RWPE2 (cell line): ENCODE measurements around the gene KDM6A.

Experiments
- ATAC-seq: fragments of 200-7000 bp; cut with Tn5 transposase; 3 replicates; pipeline ENCODE4 v1.9.1; 2021; ENCODE audit warnings: low read depth
- DNase-seq: peaks from one replicate; pipeline ENCODE4 v3.0.0-alpha.2; 2020; ENCODE audit warnings: low spot score
- H3K27ac ChIP-seq: fragments of 450-650 bp; 2 replicates; pipeline ENCODE4 v1.5.1; 2017; ENCODE audit warnings: mild to moderate bottlenecking; ENCODE audit not compliant: poor library complexity, severe bottlenecking
- H3K27me3 ChIP-seq: fragments of 250-450 bp; sonication (Bioruptor Pico); 2 replicates; pipeline ENCODE4 v1.5.1; 2021; ENCODE audit warnings: mild to moderate bottlenecking, moderate library complexity; ENCODE audit not compliant: insufficient read depth, poor library complexity, severe bottlenecking
- H3K36me3 ChIP-seq: fragments of 250-450 bp; sonication (Bioruptor Pico); 2 replicates; pipeline ENCODE4 v1.5.1; 2020; ENCODE audit warnings: low read depth, mild to moderate bottlenecking, moderate library complexity
- H3K4me1 ChIP-seq: fragments of 250-450 bp; sonication (Bioruptor Pico); 2 replicates; pipeline ENCODE4 v1.5.1; 2021; ENCODE audit warnings: mild to moderate bottlenecking, moderate library complexity; ENCODE audit not compliant: insufficient read depth, poor library complexity, severe bottlenecking
- H3K4me3 ChIP-seq: fragments of 250-450 bp; sonication (Bioruptor Pico); 2 replicates; pipeline ENCODE4 v1.5.1; 2021; ENCODE audit warnings: mild to moderate bottlenecking, moderate library complexity; ENCODE audit not compliant: severe bottlenecking
- H3K9me3 ChIP-seq: fragments of 250-450 bp; sonication (Bioruptor Pico); 2 replicates; pipeline ENCODE4 v1.5.1; 2021; ENCODE audit warnings: mild to moderate bottlenecking, moderate library complexity; ENCODE audit not compliant: severe bottlenecking
- TF ChIP-seq, protein P1 (sequence below): fragments of 450-650 bp; IDR thresholded peaks from one replicate; pipeline ENCODE4 v1.5.1; 2017; ENCODE audit warnings: mild to moderate bottlenecking, moderate library complexity; ENCODE audit not compliant: poor library complexity, severe bottlenecking

The KDM6A gene

DNA sequence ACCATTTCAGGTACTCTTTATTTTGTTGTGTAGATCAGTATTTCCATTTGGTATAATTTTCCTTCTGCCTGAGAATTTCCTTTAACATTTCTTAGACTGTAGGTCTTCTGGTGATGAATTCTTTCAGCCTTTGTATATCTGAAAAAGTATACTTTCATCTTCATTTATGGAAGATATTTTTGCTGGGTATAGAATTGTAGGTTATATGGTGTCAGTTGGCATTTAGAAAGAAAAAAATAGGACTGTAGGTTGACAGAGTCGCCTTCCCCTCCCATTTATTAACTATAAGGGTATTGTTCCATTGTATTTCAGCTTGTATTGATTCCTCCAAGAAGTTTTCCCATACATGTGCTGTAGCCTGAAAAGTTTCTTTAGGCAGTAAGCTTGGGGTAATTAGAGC is 71.9 kb downstream of the KDM6A start:
- H3K9me3 ChIP-seq = peaks cover 6% of the 10 kb centered on the region
- H3K36me3 ChIP-seq = no peaks in the 10 kb centered on the region

DNA sequence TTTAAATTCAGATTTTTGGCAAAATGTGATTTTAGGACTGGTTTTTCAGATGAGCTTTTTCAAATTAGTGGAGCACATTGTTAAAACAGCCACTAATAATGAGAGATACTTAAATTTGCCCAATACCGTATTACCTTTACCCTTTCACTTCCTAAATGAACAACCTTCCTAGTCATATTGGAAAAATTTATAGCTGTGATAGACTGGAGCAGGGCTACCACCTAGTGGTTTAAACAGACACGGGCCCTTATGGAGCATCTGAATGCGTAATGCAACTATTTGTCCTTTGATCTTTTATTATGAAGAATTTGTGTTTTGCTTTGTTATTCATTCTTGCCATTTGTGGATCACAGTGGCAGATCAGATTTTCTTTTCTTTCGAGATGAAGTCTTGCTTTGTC is 72.7 kb downstream of the KDM6A start:
- ATAC-seq (no peak), DNase-seq (no peak)
- H3K27me3 ChIP-seq = no peaks in the 10 kb centered on the region
- H3K36me3 ChIP-seq = no peaks in the 10 kb centered on the region
- peaks cover 6% of the 10 kb centered on the region for H3K9me3 ChIP-seq
- H3K4me3 ChIP-seq = no peak overlapping the region
- no peaks in the 10 kb centered on the region for H3K4me1 ChIP-seq
- TF ChIP-seq, protein P1, sequence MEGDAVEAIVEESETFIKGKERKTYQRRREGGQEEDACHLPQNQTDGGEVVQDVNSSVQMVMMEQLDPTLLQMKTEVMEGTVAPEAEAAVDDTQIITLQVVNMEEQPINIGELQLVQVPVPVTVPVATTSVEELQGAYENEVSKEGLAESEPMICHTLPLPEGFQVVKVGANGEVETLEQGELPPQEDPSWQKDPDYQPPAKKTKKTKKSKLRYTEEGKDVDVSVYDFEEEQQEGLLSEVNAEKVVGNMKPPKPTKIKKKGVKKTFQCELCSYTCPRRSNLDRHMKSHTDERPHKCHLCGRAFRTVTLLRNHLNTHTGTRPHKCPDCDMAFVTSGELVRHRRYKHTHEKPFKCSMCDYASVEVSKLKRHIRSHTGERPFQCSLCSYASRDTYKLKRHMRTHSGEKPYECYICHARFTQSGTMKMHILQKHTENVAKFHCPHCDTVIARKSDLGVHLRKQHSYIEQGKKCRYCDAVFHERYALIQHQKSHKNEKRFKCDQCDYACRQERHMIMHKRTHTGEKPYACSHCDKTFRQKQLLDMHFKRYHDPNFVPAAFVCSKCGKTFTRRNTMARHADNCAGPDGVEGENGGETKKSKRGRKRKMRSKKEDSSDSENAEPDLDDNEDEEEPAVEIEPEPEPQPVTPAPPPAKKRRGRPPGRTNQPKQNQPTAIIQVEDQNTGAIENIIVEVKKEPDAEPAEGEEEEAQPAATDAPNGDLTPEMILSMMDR = no peak
- H3K27ac ChIP-seq = no peak overlapping the region

More for the DNA sequence above, 71.9 kb downstream of the KDM6A start:
- no peaks in the 10 kb centered on the region for H3K4me1 ChIP-seq
- no peak overlapping the region for H3K27ac ChIP-seq
- H3K4me3 ChIP-seq = no peak overlapping the region
- H3K27me3 ChIP-seq = no peaks in the 10 kb centered on the region
- ATAC-seq = no peak
- TF ChIP-seq, protein P1 = no peak
- DNase-seq = no peak

DNA sequence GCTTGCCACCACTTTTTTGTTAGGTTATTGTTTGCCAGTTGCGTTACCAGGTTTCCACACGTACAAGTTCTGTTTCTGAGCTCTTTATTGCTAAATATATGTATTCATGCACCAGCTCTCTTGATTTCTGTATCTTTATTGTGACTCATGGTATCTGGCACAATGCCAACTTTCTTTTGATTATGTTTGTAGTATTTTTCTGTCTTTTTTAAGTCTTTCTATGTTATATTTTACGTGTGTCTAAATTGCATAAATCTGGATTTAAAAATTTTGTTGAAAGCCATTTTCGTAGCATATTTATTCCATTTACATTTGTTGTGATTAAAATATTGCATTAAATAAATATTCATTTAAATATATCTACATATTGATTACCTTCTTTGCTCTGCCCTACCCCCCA is 73.8 kb downstream of the KDM6A start:
- Histone ChIP-seq H3K9me3 (peaks cover 6% of the 10 kb centered on the region), H3K27ac (no peak overlapping the region), H3K4me3 (no peak overlapping the region), H3K4me1 (peaks cover 4% of the 10 kb centered on the region), H3K36me3 (no peaks in the 10 kb centered on the region), H3K27me3 (no peaks in the 10 kb centered on the region)
- DNase-seq (no peak), ATAC-seq (no peak)
- TF ChIP-seq, protein P1 = no peak

DNA sequence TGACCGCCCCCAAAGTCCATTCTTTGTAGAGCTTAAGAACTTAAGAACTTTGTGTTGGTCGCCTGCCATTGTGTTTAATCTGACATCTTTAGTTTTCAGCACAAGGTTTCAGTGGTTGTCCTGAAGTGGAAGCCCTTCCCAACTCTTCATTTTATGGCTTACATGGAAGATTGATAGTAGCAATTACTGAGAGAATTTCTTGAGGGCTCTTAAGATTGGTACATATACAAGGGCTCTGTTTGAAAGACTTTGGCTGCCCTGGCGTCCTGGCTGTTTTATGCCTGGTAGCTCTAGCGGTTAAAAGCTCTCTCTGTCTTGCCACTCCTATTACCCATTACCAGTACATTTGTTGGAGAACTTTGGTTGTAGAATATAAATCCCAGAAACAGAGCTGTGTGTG is 75.0 kb downstream of the KDM6A start:
- H3K27ac ChIP-seq = no peak overlapping the region
- H3K4me1 ChIP-seq = peaks cover 4% of the 10 kb centered on the region
- TF ChIP-seq, protein P1 = no peak
- DNase-seq (no peak), ATAC-seq (no peak)
- H3K4me3 ChIP-seq = no peak overlapping the region
- no peaks in the 10 kb centered on the region for H3K27me3 ChIP-seq
- no peaks in the 10 kb centered on the region for H3K36me3 ChIP-seq
- peaks cover 6% of the 10 kb centered on the region for H3K9me3 ChIP-seq

DNA sequence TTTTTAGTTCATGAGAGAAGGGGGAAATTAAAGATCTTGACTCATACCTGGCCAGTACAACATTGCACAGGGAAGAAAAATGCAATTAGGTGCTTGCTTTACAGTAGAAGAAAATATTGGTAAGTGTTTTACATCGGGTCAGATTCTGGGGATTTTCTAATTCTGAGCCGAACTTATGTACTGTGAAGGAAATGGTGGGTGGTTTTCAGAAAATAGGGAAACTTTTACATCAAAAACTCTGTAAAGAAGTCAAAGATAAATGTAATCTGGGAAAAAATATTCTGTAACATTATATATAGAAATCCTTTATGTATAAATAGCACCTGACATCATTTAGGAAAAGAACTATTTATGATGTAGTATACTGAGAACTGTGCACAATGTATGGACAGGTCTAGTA is 75.4 kb downstream of the KDM6A start:
- no peaks in the 10 kb centered on the region for H3K27me3 ChIP-seq
- peaks cover 6% of the 10 kb centered on the region for H3K9me3 ChIP-seq
- H3K27ac ChIP-seq = no peak overlapping the region
- DNase-seq (no peak), ATAC-seq (no peak)
- peaks cover 8% of the 10 kb centered on the region for H3K4me1 ChIP-seq
- TF ChIP-seq, protein P1 = no peak
- H3K36me3 ChIP-seq = no peaks in the 10 kb centered on the region
- no peak overlapping the region for H3K4me3 ChIP-seq
